Kidney tubule cell (primary cell): ENCODE measurements around the gene PAIP2.
"Not testable (repeated sequence)": the region's sequence is repeated elsewhere in the genome, so short reads cannot be mapped to it uniquely, and the experiment has no call there.

Experiments used
- DNase-seq: peaks from one replicate; pipeline ENCODE4 v3.0.0-alpha.2; 2018; ENCODE audit warnings: low spot score

The PAIP2 gene

GRCh38 chr5:139315056-139315615 is 26.5 kb upstream of the PAIP2 start:
- no peak for DNase-seq

- DNase-seq = no peak
These were observed 5.8 kb upstream of the PAIP2 start for GRCh38 chr5:139335811-139336210.

- DNase-seq = peak; percentile 20
These were observed 1.6 kb upstream of the PAIP2 start for GRCh38 chr5:139340051-139340450.

- no peak for DNase-seq
These were observed 416 bp upstream of the PAIP2 start for GRCh38 chr5:139341187-139341688.

- DNase-seq = no peak
These were observed 719 bp downstream of the PAIP2 start for GRCh38 chr5:139342423-139342723.

GRCh38 chr5:139343476-139343875 is 1.8 kb downstream of the PAIP2 start:
- DNase-seq = no peak

- DNase-seq = no peak
These were observed 2.5 kb downstream of the PAIP2 start for GRCh38 chr5:139344177-139344576.

GRCh38 chr5:139345442-139345841 is 3.8 kb downstream of the PAIP2 start:
- DNase-seq = not testable (repeated sequence)

- not testable (repeated sequence) for DNase-seq
These were observed 6.2 kb downstream of the PAIP2 start for GRCh38 chr5:139347863-139348262.

GRCh38 chr5:139354186-139354585 is 12.5 kb downstream of the PAIP2 start:
- DNase-seq = no peak

GRCh38 chr5:139355900-139356299 is 14.2 kb downstream of the PAIP2 start:
- DNase-seq = not testable (repeated sequence)

GRCh38 chr5:139358064-139358463 is 16.4 kb downstream of the PAIP2 start:
- no peak for DNase-seq

GRCh38 chr5:139360384-139360783 is 18.7 kb downstream of the PAIP2 start:
- no peak for DNase-seq

- no peak for DNase-seq
These were observed 20.3 kb downstream of the PAIP2 start for GRCh38 chr5:139361835-139362429.

- no peak for DNase-seq
These were observed 22.3 kb downstream of the PAIP2 start for GRCh38 chr5:139363937-139364336.

- no peak for DNase-seq
These were observed 22.8 kb downstream of the PAIP2 start for GRCh38 chr5:139364466-139364865.

GRCh38 chr5:139368613-139369012 is 27.0 kb downstream of the PAIP2 start:
- DNase-seq = no peak

- DNase-seq = no peak
These were observed 27.5 kb downstream of the PAIP2 start for GRCh38 chr5:139369181-139369580.

GRCh38 chr5:139371482-139372435 is 30.1 kb downstream of the PAIP2 start:
- no peak for DNase-seq

- no peak for DNase-seq
These were observed 33.3 kb downstream of the PAIP2 start for GRCh38 chr5:139374909-139375308.

GRCh38 chr5:139376364-139376763 is 34.7 kb downstream of the PAIP2 start:
- DNase-seq = no peak

- DNase-seq = no peak
These were observed 35.6 kb downstream of the PAIP2 start for GRCh38 chr5:139377226-139377625.
